ENCODE measurements around the gene C2orf42.
"Not testable (repeated sequence)": the region's sequence is repeated elsewhere in the genome, so short reads cannot be mapped to it uniquely, and the experiment has no call there.

Gene C2orf42

DNA sequence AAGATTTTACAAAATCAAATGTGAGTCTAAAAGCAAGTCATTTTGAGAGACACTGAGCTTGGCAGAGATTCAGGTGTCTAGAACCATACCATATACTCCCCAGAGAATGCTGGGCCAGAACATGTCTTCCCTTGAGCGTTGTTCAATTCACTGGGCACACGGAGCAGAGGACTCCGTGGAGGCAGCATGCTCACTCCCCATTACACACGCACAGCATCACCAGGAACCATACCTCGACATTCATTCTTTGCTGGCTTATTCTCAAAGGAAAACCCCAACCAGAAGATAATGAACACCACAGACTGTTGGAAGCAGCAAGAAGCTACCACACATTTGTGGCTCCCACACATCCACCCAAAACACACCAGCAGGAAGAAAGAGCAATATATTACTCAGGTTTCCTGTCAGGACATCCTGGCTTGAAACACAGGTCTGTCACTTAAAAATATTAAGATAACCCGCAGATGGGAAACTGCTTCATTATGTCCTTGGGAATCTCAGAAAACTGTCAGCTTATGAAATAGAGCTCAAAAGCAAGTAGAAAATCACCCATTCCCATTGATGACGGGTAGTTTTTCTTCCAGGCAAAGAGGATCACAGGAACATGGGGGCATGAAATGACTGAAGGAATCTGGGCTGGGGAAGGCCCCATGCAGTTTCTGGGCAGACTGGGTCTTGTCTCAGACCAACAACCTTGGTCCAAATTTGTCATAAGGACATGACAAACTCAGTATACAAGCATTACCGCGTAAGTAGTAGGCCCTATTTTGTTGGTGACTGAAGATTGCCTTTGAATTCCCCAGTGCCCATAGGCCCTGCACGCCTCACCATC, 57.1 kb downstream of the C2orf42 start:
- DNase-seq (ENCODE audit: insufficient read length, low spot score) = no peak
- peak; percentile 87 for FAIRE-seq
- TF ChIP-seq SPI1 (IDR thresholded peaks at IDR 0.05; ENCODE audit: low read depth, low read length) (no peak), POLR2A (IDR thresholded peaks at IDR 0.05; ENCODE audit: low read depth, low read length) (peak; percentile 28; the same call in 1 of the 2 replicates), TAF1 (IDR thresholded peaks at IDR 0.05; ENCODE audit: low read depth, low read length) (0 out of 2 replicates have a peak, but pooled peaks have one; percentile 15), POLR2AphosphoS5 (IDR thresholded peaks at IDR 0.05; ENCODE audit: low read depth, low read length) (0 out of 2 replicates have a peak, but pooled peaks have one; percentile 16)

DNA sequence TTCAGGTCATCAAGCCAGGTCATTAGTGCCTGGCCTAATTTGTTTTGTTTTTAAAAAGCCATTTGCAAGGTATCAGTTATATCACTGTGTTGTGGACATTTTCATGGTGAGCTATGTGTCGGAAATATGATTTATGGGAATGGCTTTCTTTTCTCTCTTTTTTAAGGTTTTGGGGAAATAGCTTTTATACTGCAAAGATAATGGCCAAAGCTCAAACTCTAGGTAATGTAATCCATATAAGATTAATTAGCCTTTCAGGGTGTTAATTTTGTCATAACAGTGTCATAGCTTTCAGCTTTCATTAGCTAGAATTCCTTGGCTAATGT, 57.7 kb downstream of the C2orf42 start:
- DNase-seq (ENCODE audit: insufficient read length, low spot score) (no peak), FAIRE-seq (no peak)
- TF ChIP-seq TAF1 (IDR thresholded peaks at IDR 0.05; ENCODE audit: low read depth, low read length) = no peak
- no peak for TF ChIP-seq PAX5 (IDR thresholded peaks at IDR 0.05; ENCODE audit: insufficient read depth, low read length, severe bottlenecking)
- no peak for TF ChIP-seq POLR2AphosphoS5 (IDR thresholded peaks at IDR 0.05; ENCODE audit: low read depth, low read length)
- TF ChIP-seq POLR2A (IDR thresholded peaks at IDR 0.05; ENCODE audit: low read depth, low read length) = no peak
- TF ChIP-seq SPI1 (IDR thresholded peaks at IDR 0.05; ENCODE audit: low read depth, low read length) = no peak
- TF ChIP-seq POU2F2 (IDR thresholded peaks at IDR 0.05; ENCODE audit: low read depth, low read length) = no peak

DNA sequence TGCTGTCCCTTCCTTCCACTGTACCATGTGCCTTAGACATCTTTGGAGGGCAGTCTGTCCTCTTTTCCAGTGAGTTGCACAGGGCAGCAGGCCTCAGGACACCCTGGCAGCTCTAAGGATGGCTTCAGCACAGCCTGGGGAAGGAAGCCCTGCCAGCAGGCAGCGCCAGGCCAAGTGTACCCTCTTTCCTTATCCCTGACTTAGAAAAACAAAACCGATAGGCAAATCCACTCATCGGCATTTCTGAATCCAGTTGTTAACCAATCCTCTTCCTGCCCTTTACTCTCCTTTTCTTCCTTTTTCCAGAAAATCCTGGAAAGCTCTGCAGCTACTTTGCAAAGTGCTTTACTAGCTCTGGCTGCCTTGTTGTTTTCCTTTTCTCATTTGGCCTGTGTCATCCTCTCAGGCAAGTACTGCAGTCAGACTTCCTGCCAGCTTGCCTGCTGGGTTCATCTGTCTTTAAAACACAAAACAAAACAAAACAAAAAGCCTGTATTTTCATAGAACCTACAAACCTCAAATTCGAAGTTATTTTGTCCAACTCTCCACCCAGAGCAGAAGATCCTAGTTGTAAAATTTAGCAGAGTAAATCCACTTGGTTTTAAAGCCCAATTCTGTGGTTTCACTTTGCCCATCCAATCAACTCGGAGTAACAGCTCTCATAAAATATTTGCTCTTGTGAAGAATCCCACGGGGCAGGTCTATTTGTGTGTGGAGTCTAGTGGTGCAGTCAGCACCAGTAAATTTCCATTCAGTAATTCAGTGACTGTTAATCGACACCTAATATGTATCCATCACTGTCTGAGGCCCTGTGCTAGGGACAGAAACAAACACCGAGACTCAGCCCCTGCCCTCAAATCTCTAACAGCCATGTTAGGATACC, 58.3 kb downstream of the C2orf42 start:
- FAIRE-seq (peak; percentile 69), DNase-seq (ENCODE audit: insufficient read length, low spot score) (no peak)
- TF ChIP-seq POLR2A (IDR thresholded peaks at IDR 0.05; ENCODE audit: low read depth, low read length) (peak; percentile 35; the same call in 1 of the 2 replicates), PAX5 (IDR thresholded peaks at IDR 0.05; ENCODE audit: insufficient read depth, low read length, severe bottlenecking) (no peak), SPI1 (IDR thresholded peaks at IDR 0.05; ENCODE audit: low read depth, low read length) (no peak), TAF1 (IDR thresholded peaks at IDR 0.05; ENCODE audit: low read depth, low read length) (peak; percentile 35)

DNA sequence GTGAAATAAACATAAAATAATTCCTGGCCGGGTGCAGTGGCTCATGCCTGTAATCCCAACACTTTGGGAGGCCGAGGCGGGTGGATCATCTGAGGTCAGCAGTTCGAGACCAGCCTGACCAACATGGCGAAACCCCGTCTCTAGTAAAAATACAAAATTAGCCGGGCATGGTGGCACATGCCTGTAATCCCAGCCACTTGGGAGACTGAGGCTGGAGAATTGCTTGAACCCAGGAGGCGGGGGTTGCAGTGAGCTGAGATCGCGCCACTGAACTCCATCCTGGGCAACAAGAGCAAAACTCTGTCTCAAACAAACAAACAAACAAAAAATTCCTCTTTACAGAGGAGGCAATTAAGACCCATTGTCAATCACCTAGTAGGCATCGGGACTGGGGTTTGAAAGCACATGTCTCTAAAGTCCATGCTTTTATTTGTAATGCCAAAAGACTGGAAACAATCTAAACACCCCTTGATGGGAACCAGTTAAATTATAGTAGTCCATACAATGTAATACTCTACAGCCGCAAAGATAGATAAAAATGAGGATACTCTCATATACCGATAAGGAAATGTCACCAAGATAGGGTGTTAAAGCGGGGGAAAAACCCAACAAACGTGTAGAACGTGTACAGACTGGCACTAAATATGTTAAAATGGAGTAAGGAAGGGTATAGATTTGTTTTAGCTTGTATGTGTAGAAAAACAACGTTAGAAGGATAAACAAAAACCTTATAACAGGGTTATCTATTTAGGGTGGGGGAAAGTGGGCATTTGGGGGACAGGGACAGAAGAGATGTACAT, 59.3 kb downstream of the C2orf42 start:
- FAIRE-seq; DNase-seq (ENCODE audit: insufficient read length, low spot score): not testable (repeated sequence)

DNA sequence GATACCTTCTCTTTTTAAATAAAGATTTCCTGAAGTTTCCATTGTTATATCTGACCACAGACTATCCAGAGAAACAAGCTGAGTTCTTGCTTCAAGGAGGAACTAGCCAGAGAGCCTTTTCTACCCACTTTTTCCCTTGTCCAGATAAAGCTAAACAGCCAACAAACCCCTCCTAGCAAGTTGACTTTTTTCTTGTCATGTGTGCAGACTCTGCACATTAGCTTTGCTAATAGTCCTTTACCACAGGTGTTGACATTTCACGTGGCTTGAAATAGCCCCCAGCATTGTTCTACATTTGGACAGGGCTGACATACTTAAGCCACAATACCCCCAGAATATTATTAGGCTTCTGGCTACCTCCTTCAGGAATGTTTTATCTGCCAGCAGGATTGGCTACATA, 62.8 kb downstream of the C2orf42 start:
- FAIRE-seq (no peak), DNase-seq (ENCODE audit: insufficient read length, low spot score) (no peak)
- no peak for TF ChIP-seq TAF1 (IDR thresholded peaks at IDR 0.05; ENCODE audit: low read depth, low read length)
- TF ChIP-seq POLR2A (IDR thresholded peaks at IDR 0.05; ENCODE audit: low read depth, low read length) = no peak
- no peak for TF ChIP-seq POU2F2 (IDR thresholded peaks at IDR 0.05; ENCODE audit: low read depth, low read length)
- no peak for TF ChIP-seq SPI1 (IDR thresholded peaks at IDR 0.05; ENCODE audit: low read depth, low read length)
- no peak for TF ChIP-seq PAX5 (IDR thresholded peaks at IDR 0.05; ENCODE audit: insufficient read depth, low read length, severe bottlenecking)
- no peak for TF ChIP-seq POLR2AphosphoS5 (IDR thresholded peaks at IDR 0.05; ENCODE audit: low read depth, low read length)

DNA sequence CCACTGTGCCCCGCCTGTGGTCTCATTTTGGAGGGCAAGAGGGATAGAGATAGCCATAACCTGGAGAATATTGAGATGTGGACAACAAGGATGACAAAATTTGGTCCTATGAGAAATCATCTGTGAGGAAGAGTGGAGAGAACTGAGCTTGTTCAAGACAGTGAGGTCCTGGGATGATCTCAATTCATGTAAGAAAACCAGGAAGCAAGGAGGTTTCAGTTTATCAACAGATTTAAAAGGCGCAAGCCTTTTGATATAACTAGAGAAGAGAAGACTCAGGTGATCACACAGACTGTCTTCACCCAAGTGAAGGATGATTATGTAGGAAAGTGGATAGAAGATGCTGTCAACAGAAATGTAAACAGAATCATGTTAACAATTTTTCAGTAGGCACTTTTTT, 64.4 kb downstream of the C2orf42 start:
- FAIRE-seq = no peak
- no peak for TF ChIP-seq POLR2AphosphoS5 (IDR thresholded peaks at IDR 0.05; ENCODE audit: low read depth, low read length)
- TF ChIP-seq POLR2A (IDR thresholded peaks at IDR 0.05; ENCODE audit: low read depth, low read length) = no peak
- no peak for TF ChIP-seq PAX5 (IDR thresholded peaks at IDR 0.05; ENCODE audit: insufficient read depth, low read length, severe bottlenecking)
- TF ChIP-seq POU2F2 (IDR thresholded peaks at IDR 0.05; ENCODE audit: low read depth, low read length) = no peak
- no peak for TF ChIP-seq TAF1 (IDR thresholded peaks at IDR 0.05; ENCODE audit: low read depth, low read length)
- no peak for TF ChIP-seq SPI1 (IDR thresholded peaks at IDR 0.05; ENCODE audit: low read depth, low read length)

DNA sequence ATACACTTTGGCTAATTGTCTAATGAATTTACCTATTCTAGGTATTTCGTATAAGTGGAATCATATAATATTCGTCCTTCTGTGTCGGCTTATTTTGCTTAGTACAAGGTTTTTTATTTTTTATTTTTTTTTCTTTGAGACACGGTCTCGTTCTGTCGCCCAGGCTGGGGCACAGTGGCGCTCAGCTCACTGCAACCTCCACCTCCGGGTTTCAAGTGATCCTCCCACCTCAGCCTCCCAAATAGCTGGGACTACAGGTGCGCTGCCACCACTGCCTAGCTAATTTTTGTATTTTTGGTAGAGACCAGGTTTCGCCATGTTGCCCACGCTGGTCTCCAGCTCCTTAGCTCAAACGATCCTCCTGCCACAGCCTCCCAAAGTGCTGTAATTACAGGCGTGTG, 65.3 kb downstream of the C2orf42 start:
- TF ChIP-seq TAF1 (IDR thresholded peaks at IDR 0.05; ENCODE audit: low read depth, low read length) = no peak
- no peak for TF ChIP-seq POLR2AphosphoS5 (IDR thresholded peaks at IDR 0.05; ENCODE audit: low read depth, low read length)
- no peak for TF ChIP-seq POU2F2 (IDR thresholded peaks at IDR 0.05; ENCODE audit: low read depth, low read length)
- TF ChIP-seq SPI1 (IDR thresholded peaks at IDR 0.05; ENCODE audit: low read depth, low read length) = no peak
- no peak for TF ChIP-seq POLR2A (IDR thresholded peaks at IDR 0.05; ENCODE audit: low read depth, low read length)
- TF ChIP-seq PAX5 (IDR thresholded peaks at IDR 0.05; ENCODE audit: insufficient read depth, low read length, severe bottlenecking) = no peak
- no peak for DNase-seq (ENCODE audit: insufficient read length, low spot score)
- no peak for FAIRE-seq

More for the DNA sequence above, 64.4 kb downstream of the C2orf42 start:
- DNase-seq (ENCODE audit: insufficient read length, low spot score) = no peak

DNA sequence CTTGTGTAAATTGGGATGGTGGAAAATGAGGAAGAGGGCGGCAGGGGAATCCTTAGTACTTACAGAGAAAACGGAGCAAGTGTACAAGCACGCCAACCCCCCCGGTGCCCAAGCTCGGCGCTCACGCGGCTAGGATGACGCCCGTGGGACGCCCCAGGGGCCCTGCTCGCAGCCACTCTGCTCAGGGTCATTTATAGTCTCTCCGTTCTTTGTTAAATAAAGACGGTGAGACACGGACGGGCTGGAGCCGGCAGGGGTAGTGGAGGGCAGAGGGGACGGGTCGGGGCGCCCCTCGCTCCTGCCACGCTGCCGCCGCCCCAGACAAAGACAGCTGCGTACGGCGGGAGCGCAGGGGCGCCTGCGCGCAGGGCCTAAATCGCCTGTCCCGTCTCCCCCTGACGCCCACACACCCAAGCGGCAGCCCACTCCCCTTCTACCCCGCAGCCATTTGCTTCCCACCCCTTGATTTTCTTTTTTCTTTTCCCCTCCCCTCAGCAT, 65.8 kb downstream of the C2orf42 start:
- TF ChIP-seq POLR2A (IDR thresholded peaks at IDR 0.05; ENCODE audit: low read depth, low read length) = 0 out of 2 replicates have a peak, but pooled peaks have one; percentile 55
- no peak; the same call in 1 of the 2 replicates for TF ChIP-seq POLR2AphosphoS5 (IDR thresholded peaks at IDR 0.05; ENCODE audit: low read depth, low read length)
- TF ChIP-seq SPI1 (IDR thresholded peaks at IDR 0.05; ENCODE audit: low read depth, low read length) = peak; percentile 14; the same call in 1 of the 2 replicates
- TF ChIP-seq PAX5 (IDR thresholded peaks at IDR 0.05; ENCODE audit: insufficient read depth, low read length, severe bottlenecking) = no peak
- TF ChIP-seq TAF1 (IDR thresholded peaks at IDR 0.05; ENCODE audit: low read depth, low read length) = peak; percentile 22; the same call in 1 of the 2 replicates
- no peak for TF ChIP-seq POU2F2 (IDR thresholded peaks at IDR 0.05; ENCODE audit: low read depth, low read length)
- DNase-seq (ENCODE audit: insufficient read length, low spot score) (no peak), FAIRE-seq (peak; percentile 43)

DNA sequence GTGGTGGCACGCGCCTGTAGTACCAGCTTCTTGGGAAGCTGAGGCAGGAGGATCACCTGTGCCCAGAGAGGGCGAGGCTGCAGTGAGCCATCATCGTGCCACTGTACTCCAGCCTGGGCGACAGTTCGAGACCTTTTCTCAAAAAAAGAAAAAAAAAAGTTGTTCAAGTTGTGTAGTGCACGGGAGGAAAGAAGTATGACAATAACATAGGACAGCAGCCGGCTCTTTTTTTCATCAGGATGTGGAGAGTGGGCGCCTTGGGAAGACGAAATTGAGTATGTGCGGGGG, 67.0 kb downstream of the C2orf42 start:
- DNase-seq (ENCODE audit: insufficient read length, low spot score) (no peak), FAIRE-seq (no peak)
- TF ChIP-seq POLR2AphosphoS5 (IDR thresholded peaks at IDR 0.05; ENCODE audit: low read depth, low read length) (no peak), PAX5 (IDR thresholded peaks at IDR 0.05; ENCODE audit: insufficient read depth, low read length, severe bottlenecking) (no peak), SPI1 (IDR thresholded peaks at IDR 0.05; ENCODE audit: low read depth, low read length) (no peak), POU2F2 (IDR thresholded peaks at IDR 0.05; ENCODE audit: low read depth, low read length) (no peak)

Data from GM12891 (cell line).